Fibroblast of mammary gland (primary cell): Measurements from ENCODE around the gene SLC12A7.

Experiments
- DNase-seq: peaks from one replicate; pipeline ENCODE4 v3.0.0-alpha.2; 2010; ENCODE audit warnings: low read depth
- H3K4me3 ChIP-seq: 2 replicates; pipeline ENCODE4 v1.5.1; 2011; ENCODE audit warnings: low read depth, mild to moderate bottlenecking, low read length, moderate library complexity; ENCODE audit not compliant: control insufficient read depth
- TF ChIP-seq, protein P1 (sequence below): conservative IDR thresholded peaks from 2 replicates; pipeline ENCODE4 v1.5.1; 2011; ENCODE audit warnings: low read depth, low read length, inconsistent platforms; ENCODE audit not compliant: control insufficient read depth, insufficient read depth

Gene SLC12A7

DNA sequence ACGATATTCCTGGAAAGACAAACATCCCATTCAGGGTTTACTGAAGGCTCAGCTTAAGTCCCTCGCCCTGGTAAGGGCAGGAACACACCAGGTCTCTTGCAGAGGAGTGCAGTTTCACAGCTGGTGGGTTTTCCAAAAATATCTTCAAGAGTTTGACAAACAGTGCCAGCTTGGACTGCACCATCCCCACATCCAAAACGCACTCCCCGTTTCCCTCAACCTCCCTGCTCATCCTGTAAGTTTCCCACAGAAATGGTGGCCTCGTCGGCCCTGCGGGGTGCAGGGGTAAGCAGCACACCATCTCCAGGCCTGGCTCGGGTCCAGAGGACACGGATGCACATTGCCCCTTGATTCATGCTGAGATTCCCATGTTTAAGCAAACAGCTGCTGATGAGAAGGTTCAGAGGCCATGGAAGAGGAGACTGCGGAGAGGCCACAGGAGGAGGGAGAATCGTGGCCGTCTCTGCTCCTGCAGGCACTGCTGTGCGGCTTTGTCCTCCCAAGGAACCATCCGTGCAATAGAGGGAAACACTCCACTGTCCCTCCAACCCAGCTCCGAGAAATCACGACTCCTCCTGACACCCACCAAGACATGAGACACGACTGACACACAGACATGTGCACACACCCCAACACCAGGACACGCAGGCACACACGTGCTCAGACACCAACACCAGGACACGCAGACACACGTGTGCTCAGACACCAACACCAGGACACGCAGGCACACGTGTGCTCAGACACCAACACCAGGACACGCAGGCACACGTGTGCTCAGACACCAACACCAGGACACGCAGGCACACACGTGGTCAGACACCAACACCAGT lies 24.0 kb upstream of the SLC12A7 start:
- TF ChIP-seq, protein P1, sequence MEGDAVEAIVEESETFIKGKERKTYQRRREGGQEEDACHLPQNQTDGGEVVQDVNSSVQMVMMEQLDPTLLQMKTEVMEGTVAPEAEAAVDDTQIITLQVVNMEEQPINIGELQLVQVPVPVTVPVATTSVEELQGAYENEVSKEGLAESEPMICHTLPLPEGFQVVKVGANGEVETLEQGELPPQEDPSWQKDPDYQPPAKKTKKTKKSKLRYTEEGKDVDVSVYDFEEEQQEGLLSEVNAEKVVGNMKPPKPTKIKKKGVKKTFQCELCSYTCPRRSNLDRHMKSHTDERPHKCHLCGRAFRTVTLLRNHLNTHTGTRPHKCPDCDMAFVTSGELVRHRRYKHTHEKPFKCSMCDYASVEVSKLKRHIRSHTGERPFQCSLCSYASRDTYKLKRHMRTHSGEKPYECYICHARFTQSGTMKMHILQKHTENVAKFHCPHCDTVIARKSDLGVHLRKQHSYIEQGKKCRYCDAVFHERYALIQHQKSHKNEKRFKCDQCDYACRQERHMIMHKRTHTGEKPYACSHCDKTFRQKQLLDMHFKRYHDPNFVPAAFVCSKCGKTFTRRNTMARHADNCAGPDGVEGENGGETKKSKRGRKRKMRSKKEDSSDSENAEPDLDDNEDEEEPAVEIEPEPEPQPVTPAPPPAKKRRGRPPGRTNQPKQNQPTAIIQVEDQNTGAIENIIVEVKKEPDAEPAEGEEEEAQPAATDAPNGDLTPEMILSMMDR = no peak
- no peak for DNase-seq
- H3K4me3 ChIP-seq = no peak overlapping the region

DNA sequence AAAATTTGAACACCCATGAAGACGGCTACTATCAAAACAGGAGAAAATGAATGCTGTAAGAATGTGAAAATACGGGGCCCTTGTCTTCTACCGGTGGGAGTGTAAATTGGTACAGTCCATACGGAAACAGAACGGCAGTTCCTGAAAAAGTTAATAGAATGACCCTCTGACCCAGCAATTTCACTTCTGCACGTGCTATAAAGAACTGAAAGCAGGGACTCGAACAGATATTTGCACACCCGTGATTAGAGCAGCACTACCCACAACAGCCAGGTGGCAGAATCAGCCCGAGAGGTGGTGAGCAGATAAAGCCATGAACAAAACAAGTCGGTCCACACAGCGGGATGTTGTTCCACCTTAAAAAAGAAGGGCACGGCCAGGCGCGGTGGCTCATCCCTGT lies 22.6 kb upstream of the SLC12A7 start:
- TF ChIP-seq, protein P1 = no peak
- no peak for DNase-seq
- H3K4me3 ChIP-seq = no peak overlapping the region

- no peak overlapping the region for H3K4me3 ChIP-seq
- DNase-seq = no peak
- TF ChIP-seq, protein P1 = no peak
Observed at GRCh38 chr5:1133510-1134201, 21.8 kb upstream of the SLC12A7 start.

GRCh38 chr5:1133108-1133507 lies 21.2 kb upstream of the SLC12A7 start:
- TF ChIP-seq, protein P1 = no peak
- no peak for DNase-seq

GRCh38 chr5:1132570-1132969 lies 20.7 kb upstream of the SLC12A7 start:
- H3K4me3 ChIP-seq = no peak overlapping the region
- no peak for DNase-seq
- TF ChIP-seq, protein P1 = no peak

More at GRCh38 chr5:1133108-1133507, 21.2 kb upstream of the SLC12A7 start:
- no peak overlapping the region for H3K4me3 ChIP-seq

DNA sequence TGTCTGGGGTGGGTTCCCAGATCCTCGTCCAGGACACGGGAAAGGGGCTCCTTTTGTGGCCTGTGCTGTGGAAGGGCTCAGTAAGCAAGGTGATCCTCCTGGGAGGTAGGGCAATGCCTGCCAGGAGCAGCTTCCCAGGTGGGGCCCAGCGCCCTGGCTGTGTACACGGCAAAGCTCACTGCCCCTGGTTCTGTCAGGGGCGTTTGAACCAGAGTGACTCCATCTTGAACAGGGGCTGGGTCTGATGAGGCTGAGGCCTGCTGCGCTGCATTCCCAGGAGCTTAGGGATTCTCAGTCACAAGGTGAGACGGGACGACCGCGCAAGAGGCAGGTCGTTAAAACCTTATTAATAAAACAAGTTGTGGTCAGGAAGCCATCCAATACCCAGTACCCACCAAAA lies 19.9 kb upstream of the SLC12A7 start:
- no peak overlapping the region for H3K4me3 ChIP-seq
- no peak for DNase-seq
- TF ChIP-seq, protein P1 = no peak
